ENCODE results near the gene FOXL2.

FOXL2 gene

DNA sequence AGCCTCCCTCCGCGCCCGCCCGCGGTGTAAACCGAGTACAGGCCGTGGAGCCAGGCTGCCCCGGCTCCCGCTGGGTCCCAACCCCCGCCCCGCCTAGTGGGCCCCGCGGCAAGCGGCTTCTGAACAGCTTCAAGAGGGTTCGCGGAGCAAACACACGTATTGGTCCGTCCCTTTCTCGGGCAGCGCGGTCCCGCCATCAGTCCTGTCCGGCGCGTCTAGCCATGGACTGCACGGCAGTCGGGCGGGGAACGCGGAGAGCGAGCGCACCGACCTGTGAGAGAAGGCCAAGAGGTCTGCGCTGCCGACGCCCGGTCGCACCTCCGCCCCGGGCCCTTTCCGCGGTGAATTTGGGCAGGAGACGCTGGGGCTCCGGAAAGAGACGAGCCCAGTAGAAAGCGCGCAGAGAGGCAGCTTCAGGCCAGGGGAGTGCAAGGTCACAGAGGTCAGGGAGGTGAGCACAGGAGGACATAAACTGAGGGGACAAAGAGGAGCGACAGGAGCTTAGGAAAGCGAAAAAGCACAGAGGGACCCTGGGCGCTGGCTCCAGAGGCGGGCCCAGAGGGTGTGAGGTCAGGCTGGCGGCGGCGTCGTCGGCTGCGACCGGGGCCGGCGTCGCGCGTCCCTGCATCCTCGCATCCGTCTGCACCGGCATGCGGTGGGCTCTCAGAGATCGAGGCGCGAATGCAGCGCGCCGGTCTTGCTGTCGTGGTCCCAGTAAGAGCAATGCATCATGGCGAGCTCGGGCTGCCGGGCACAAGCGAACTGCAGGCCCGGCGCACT is 1.8 kb downstream of the FOXL2 start:
- DNase-seq = peak; percentile 46

GRCh38 chr3:138944654-138944928 is 2.3 kb downstream of the FOXL2 start:
- DNase-seq = no peak

GRCh38 chr3:138943724-138944653 is 2.9 kb downstream of the FOXL2 start:
- DNase-seq = no peak

- no peak for DNase-seq
Observed at GRCh38 chr3:138942861-138943623, 3.9 kb downstream of the FOXL2 start.

DNA sequence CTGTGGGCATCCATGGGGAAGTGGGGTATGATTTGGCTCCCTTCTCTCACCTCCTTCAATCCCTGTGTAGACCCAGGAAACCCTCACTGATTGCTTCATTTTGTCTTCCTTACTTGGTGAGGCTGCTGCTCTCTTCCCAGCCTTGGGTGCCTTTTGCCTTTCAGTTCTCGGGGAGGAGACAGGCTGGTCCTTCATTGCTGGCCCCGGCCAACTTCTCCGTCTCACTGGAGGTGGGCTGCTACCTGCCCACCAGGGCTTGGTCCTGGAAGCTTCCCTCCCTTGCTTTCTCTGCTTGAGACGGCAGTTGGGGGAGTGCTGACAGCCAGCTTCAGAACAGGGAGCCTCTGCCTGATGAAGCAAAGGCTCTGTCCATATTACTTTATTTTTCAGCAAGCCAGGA is 4.7 kb downstream of the FOXL2 start:
- DNase-seq = no peak

DNA sequence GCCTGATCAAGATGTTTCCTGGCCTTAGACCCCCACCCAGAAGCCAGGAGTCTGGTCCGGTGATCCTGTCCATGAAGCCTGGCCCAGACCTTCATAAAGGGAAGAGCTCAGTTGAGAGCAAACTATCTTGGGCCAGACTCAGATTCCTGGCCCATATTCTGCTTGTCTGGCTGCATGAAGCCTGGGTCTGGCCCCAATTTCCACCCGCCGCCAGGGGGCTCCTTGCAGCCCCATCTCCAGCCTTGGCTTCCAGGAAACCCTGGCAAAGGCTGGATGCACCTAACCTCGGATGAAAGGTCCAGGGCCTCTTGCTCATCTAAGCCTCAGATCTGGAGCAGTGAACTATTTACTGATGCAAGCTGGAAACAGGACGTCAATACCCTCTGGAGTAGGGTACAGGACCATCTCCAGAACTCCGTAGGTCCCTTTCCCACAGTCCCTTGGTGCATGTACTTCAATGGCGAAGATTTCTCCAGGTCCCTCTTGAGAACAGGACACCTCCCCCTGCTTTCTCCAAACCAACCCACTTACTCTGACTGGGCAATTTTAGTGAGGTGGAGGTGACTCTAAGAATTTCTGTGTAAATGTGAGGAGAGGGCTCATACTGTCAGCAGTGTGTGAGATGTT is 5.6 kb downstream of the FOXL2 start:
- DNase-seq = peak; percentile 47

- no peak for DNase-seq
Observed at GRCh38 chr3:138940446-138940845, 6.5 kb downstream of the FOXL2 start.

DNA sequence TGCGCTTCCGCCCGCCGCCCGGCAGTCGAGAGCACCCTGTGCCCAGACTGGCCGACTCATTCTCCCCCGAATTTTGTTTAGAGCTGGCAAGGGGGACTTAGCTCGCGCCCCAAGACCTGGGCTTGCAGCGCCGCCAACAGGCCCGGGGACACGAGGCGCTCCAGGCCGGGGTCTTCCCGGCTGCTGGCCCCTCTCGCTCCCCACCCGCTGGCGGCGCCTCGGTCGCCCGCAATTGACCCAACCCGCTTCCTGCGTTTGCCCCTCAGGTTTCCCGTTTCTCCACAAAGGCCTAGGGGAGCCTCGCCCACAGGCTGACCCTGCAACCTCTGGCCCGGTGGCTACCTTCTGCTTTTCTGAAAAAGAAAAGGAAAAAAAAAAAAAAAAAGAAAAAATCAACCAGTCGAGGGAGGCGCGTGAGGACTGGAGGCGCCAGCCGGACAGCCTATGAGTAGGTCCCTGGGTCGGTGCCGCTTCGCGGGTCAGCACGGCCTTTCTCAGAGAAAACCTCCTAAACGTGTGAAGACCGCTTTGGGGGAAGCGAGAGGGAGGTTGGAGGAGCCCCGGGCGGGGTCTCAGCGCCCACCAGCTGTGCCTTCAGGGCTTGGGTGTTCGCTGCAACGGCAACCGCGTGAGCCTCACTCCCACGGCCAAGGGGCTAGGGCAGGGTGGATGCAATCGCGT is 7.2 kb downstream of the FOXL2 start:
- no peak for DNase-seq

GRCh38 chr3:138938877-138939560 is 7.9 kb downstream of the FOXL2 start:
- no peak for DNase-seq

GRCh38 chr3:138938056-138938876 is 8.7 kb downstream of the FOXL2 start:
- no peak for DNase-seq

DNA sequence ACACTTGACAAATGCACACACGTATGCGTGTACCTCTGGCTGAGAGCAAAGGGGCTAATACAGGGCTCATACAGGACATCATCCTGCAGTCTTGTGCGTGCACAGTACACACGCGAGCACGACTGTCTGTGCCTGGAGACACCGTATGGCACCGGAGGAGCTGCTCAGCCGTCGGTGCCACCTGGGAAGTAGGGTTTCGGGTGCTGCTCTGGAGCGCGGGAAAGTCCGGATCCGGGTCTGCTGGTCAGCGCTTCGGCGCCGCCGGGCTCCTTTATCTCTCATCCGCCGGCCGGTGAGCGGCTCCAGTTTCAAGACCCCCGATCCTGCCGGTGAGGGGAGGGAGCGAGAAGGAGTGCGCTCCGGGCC is 9.3 kb downstream of the FOXL2 start:
- DNase-seq = no peak

- no peak for DNase-seq
Observed at GRCh38 chr3:138936741-138937689, 9.9 kb downstream of the FOXL2 start.

DNA sequence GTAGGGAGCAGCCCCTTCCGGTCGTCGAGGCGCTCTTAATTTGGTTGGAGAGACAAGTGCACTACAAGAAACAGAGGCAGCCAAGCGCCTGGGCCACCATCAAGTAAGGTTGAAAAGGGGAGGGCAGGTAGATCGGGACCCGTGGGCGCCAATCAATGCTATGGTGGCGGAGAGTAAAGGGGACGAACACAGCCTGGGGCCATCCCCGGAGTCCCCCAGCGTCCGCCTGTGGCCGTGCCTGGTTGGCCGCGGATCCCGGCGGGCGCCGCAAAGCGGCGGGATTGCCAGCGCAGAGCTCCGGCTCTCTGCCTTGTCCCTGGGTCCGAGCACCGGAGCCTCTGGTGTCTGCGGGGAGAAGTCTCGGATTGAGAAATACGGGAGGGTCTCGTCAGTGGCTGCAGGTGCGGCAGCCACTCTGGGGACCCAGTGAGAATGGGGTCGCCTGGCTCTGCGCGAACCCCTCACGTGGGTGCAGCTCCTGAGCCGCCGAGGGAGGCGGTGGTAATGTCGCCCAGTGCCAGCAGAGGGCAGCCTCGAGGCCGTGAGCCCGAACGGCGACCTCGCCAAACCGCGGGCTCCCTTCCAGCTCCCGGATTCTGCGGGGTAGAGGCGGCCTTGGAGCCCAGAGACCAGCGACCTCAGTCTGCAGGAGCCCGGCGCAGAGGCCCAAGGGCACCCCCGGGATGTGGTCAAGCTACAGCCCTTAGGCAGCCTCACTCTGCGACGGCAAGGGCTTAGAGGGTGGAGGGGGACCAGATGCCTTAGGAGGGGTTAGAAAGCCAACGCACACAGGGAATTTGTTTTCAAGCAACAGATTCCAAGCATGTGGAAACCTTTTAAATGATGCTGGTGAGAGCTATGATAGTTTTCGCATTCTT is 10.8 kb downstream of the FOXL2 start:
- peak; percentile 78 for DNase-seq

- no peak for DNase-seq
Observed at GRCh38 chr3:138935505-138935862, 11.5 kb downstream of the FOXL2 start.

- no peak for DNase-seq
Observed at GRCh38 chr3:138933981-138934691, 12.8 kb downstream of the FOXL2 start.

GRCh38 chr3:138933068-138933668 is 13.8 kb downstream of the FOXL2 start:
- no peak for DNase-seq

- DNase-seq = no peak
Observed at GRCh38 chr3:138928727-138929372, 18.1 kb downstream of the FOXL2 start.
